GM21825 (cell line): ENCODE measurements around the gene GADD45GIP1.

Source experiments
- ATAC-seq: cut with Tn5 transposase; IDR thresholded peaks from one replicate; pipeline ENCODE4 v1.9.1; 2021; ENCODE audit warnings: mild to moderate bottlenecking, moderate library complexity; ENCODE audit not compliant: unreplicated experiment

Gene GADD45GIP1

GRCh38 chr19:12913851-12914690 is 43.0 kb downstream of the GADD45GIP1 start:
- no peak for ATAC-seq

- ATAC-seq: no peak
Observed at GRCh38 chr19:12913011-12913561, 43.9 kb downstream of the GADD45GIP1 start.

- ATAC-seq: no peak
Observed at GRCh38 chr19:12912571-12912970, 44.5 kb downstream of the GADD45GIP1 start.

GRCh38 chr19:12907166-12907565 is 49.9 kb downstream of the GADD45GIP1 start:
- no peak for ATAC-seq
